Endodermal cell (in vitro differentiated cells): ENCODE data around the gene SHANK3. TPM values are rescaled to one million over a fixed set of nuclear protein-coding genes. Genes with fewer than 3 reads are reported as not detected.
A peak's percentile ranks its signal among the peaks of the same experiment; 100 is the strongest.

ENCODE experiments used
- DNase-seq: peaks from one replicate; pipeline ENCODE4 v3.0.0-alpha.2; 2017
- H3K27ac ChIP-seq: 2 replicates; pipeline ENCODE4 v1.5.1; 2013; ENCODE audit warnings: mild to moderate bottlenecking, low read depth, low read length, moderate library complexity
- H3K27me3 ChIP-seq: 2 replicates; pipeline ENCODE4 v1.6.1; 2013; ENCODE audit warnings: mild to moderate bottlenecking, low read length, moderate library complexity; ENCODE audit not compliant: insufficient read depth, control insufficient read depth, poor library complexity, severe bottlenecking
- H3K36me3 ChIP-seq: 2 replicates; pipeline ENCODE4 v1.7.0; 2013; ENCODE audit warnings: mild to moderate bottlenecking, low read length, moderate library complexity; ENCODE audit not compliant: control insufficient read depth, insufficient read depth
- H3K4me1 ChIP-seq: one replicate; pipeline ENCODE4 v1.7.0; 2013; ENCODE audit warnings: low read length; ENCODE audit not compliant: control insufficient read depth, insufficient read depth
- H3K4me3 ChIP-seq: 2 replicates; pipeline ENCODE4 v1.5.1; 2013; ENCODE audit warnings: mild to moderate bottlenecking, low read length, moderate library complexity
- H3K9ac ChIP-seq: 2 replicates; pipeline ENCODE4 v1.6.1; 2013; ENCODE audit warnings: mild to moderate bottlenecking, low read length, moderate library complexity; ENCODE audit not compliant: poor library complexity, severe bottlenecking; ENCODE audit errors: extremely low read depth
- H3K9me3 ChIP-seq: 2 replicates; pipeline ENCODE4 v1.6.1; 2013; ENCODE audit warnings: mild to moderate bottlenecking, low read length, moderate library complexity; ENCODE audit not compliant: control insufficient read depth
- H3K27ac Mint-ChIP-seq: 2 replicates; pipeline ENCODE4 v1.8.0; 2020; ENCODE audit warnings: mixed read lengths
- H3K27me3 Mint-ChIP-seq: 2 replicates; pipeline ENCODE4 v1.8.0; 2021; ENCODE audit warnings: mild to moderate bottlenecking, mixed read lengths; ENCODE audit not compliant: insufficient read depth
- H3K36me3 Mint-ChIP-seq: 2 replicates; pipeline ENCODE4 v1.8.0; 2020; ENCODE audit warnings: low read depth, mixed read lengths
- H3K4me1 Mint-ChIP-seq: 2 replicates; pipeline ENCODE4 v1.8.0; 2020; ENCODE audit warnings: mixed read lengths
- H3K4me3 Mint-ChIP-seq: 2 replicates; pipeline ENCODE4 v1.8.0; 2020; ENCODE audit warnings: mild to moderate bottlenecking, moderate library complexity, mixed read lengths
- H3K9me3 Mint-ChIP-seq: 2 replicates; pipeline ENCODE4 v1.8.0; 2020; ENCODE audit warnings: mild to moderate bottlenecking, mixed read lengths
- WGBS, 2 experiments: methylation state at CpG; one replicate each; pipeline versions ENCODE4 v1.1.5 to v1.1.7; 2013; ENCODE audit warnings: missing lambda C conversion rate in 2 of 2, mixed read lengths in 1 of 2; ENCODE audit not compliant: insufficient coverage in 1 of 2, insufficient read length in 1 of 2; 5-methylcytosine and 5-hydroxymethylcytosine counted together
- total RNA-seq, 2 donors: library from RNA; stranded (reverse); fragmentation: NEBNext Ultra II Directional in 1 of 2; extraction: Animal tissue kit (Norgen Biotek cat#: 25700) in 1 of 2; gene quantifications; 2 replicates in 1 of 2; 3 replicates in 1 of 2; pipeline ENCODE4 v1.2.1, GENCODE V29; 2021
- TF ChIP-seq, protein P1 (sequence below): fragments of 200-600 bp; sonication (generic); conservative IDR thresholded peaks from 2 replicates; pipeline ENCODE4 v1.5.0; 2021; ENCODE audit warnings: antibody characterized with exemption, mild to moderate bottlenecking

SHANK3 gene
- total RNA-seq, 2 donors from 2014 or later: 9.4 to 11.1 TPM

DNA sequence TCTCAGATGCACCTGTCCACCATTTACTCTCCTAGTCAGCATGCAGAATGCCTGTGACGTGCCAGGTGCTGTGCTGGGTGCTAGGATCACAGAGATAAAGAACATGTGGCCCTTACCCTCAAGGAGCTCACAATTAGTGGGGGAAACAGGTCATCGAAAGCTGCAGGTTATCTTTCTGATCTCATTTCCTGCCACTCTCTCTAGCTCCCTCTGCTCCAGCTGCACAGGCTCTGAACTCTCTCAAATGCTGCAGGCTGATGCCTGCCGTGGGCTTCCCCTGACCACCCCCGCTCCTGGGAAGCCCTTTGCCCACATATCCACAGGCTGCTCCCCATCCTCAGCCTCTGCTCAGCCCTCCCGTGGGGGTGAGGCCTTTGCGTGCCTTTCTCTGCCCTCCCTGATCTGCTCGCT lies 29.6 kb downstream of the SHANK3 start:
- H3K4me1 Mint-ChIP-seq: peaks cover 4% of the 10 kb centered on the region
- no peak overlapping the region for H3K27ac Mint-ChIP-seq
- 89 to 94% methylated on average over 7 of the region's 7 CpGs for WGBS, 2 experiments
- H3K36me3 Mint-ChIP-seq: peaks cover 4% of the 10 kb centered on the region
- no peak overlapping the region for H3K4me3 Mint-ChIP-seq
- peak; percentile 19 for DNase-seq
- H3K4me1 ChIP-seq: no peaks in the 10 kb centered on the region
- peaks cover 5% of the 10 kb centered on the region for H3K27me3 ChIP-seq
- TF ChIP-seq, protein P1, sequence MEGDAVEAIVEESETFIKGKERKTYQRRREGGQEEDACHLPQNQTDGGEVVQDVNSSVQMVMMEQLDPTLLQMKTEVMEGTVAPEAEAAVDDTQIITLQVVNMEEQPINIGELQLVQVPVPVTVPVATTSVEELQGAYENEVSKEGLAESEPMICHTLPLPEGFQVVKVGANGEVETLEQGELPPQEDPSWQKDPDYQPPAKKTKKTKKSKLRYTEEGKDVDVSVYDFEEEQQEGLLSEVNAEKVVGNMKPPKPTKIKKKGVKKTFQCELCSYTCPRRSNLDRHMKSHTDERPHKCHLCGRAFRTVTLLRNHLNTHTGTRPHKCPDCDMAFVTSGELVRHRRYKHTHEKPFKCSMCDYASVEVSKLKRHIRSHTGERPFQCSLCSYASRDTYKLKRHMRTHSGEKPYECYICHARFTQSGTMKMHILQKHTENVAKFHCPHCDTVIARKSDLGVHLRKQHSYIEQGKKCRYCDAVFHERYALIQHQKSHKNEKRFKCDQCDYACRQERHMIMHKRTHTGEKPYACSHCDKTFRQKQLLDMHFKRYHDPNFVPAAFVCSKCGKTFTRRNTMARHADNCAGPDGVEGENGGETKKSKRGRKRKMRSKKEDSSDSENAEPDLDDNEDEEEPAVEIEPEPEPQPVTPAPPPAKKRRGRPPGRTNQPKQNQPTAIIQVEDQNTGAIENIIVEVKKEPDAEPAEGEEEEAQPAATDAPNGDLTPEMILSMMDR: no peak
- no peaks in the 10 kb centered on the region for H3K36me3 ChIP-seq
- no peak overlapping the region for H3K9ac ChIP-seq
- H3K9me3 Mint-ChIP-seq: no peaks in the 10 kb centered on the region
- H3K9me3 ChIP-seq: no peaks in the 10 kb centered on the region
- H3K27me3 Mint-ChIP-seq: peaks cover 10% of the 10 kb centered on the region
- H3K4me3 ChIP-seq: no peak overlapping the region
- H3K27ac ChIP-seq: no peak overlapping the region

- Mint-ChIP-seq H3K4me1 (peaks cover 4% of the 10 kb centered on the region), H3K27me3 (peaks cover 6% of the 10 kb centered on the region), H3K27ac (no peak overlapping the region), H3K36me3 (peaks cover 4% of the 10 kb centered on the region), H3K4me3 (no peak overlapping the region), H3K9me3 (no peaks in the 10 kb centered on the region)
- Histone ChIP-seq H3K9ac (no peak overlapping the region), H3K4me3 (no peak overlapping the region), H3K4me1 (no peaks in the 10 kb centered on the region), H3K27me3 (peaks cover under 1% of the 10 kb centered on the region), H3K36me3 (no peaks in the 10 kb centered on the region), H3K9me3 (no peaks in the 10 kb centered on the region), H3K27ac (no peak overlapping the region)
- TF ChIP-seq, protein P1: no peak
- DNase-seq: peak; percentile 36
- WGBS, 2 experiments: 92 to 95% methylated on average over 13 to 20 of the region's 20 CpGs
Observed at GRCh38 chr22:50702821-50703725, 30.4 kb downstream of the SHANK3 start.

DNA sequence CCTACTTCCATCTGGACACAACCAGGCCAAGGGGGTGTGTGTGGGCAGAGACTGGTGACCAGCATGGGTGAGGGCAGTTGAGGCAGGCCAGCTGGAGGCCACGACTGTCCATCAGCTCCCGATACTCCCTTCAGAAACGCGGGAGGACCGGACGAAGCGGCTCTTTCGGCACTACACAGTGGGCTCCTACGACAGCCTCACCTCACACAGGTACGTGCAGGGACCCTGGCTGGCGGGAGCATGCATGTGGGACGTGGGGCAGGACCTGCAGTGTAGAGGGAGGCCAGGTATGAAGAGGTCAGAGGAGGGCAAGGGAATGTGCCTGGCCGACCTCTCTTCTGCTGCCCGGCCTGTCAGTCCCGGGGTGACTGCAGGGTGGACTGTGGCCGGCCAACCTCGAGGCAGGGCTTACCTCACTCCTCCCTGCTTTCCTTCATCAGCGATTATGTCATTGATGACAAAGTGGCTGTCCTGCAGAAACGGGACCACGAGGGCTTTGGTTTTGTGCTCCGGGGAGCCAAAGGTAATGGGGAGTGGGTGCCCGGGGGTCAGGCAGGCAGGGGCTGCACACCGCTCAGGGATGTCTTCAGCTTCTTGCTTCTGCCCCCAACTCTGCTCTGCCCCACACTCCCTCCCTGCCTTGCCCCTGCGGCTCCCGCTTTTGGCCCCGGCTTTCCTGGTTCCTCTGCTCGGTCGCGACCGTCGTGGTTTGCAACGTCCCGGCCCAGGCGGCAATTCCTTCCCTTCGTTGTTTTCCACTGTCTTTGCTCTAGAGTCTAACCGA lies 31.3 kb downstream of the SHANK3 start:
- no peak overlapping the region for H3K4me3 Mint-ChIP-seq
- Histone ChIP-seq H3K9ac (no peak overlapping the region), H3K4me3 (no peak overlapping the region), H3K4me1 (no peaks in the 10 kb centered on the region), H3K27me3 (no peaks in the 10 kb centered on the region), H3K36me3 (no peaks in the 10 kb centered on the region), H3K27ac (no peak overlapping the region), H3K9me3 (no peaks in the 10 kb centered on the region)
- H3K9me3 Mint-ChIP-seq: no peaks in the 10 kb centered on the region
- WGBS, 2 experiments: 94 to 95% methylated on average over 24 to 36 of the region's 36 CpGs
- peaks cover 1% of the 10 kb centered on the region for H3K27me3 Mint-ChIP-seq
- peaks cover 4% of the 10 kb centered on the region for H3K36me3 Mint-ChIP-seq
- H3K27ac Mint-ChIP-seq: no peak overlapping the region
- peaks cover 4% of the 10 kb centered on the region for H3K4me1 Mint-ChIP-seq
- TF ChIP-seq, protein P1: no peak
- DNase-seq: peak; percentile 38
